GM12892 (cell line): Measurements from ENCODE around the gene EVI5L.

Source experiments
- DNase-seq: peaks from one replicate; pipeline ENCODE4 v3.0.0; 2011; ENCODE audit not compliant: insufficient read length
- FAIRE-seq: peaks from 2 replicates; lab custom pipeline; 2011; peaks lifted over from hg19 to GRCh38; lab: Jason Lieb, UNC
- POLR2A ChIP-seq: IDR thresholded peaks from 2 replicates; pipeline ENCODE4 v1.6.1; 2011; ENCODE audit warnings: low read depth, low read length, control low read depth
- POLR2AphosphoS5 ChIP-seq: IDR thresholded peaks from 2 replicates; pipeline ENCODE4 v1.6.1; 2011; ENCODE audit warnings: low read depth, low read length, control low read depth
- TAF1 ChIP-seq: IDR thresholded peaks from 2 replicates; pipeline ENCODE4 v1.6.1; 2011; ENCODE audit warnings: low read depth, mild to moderate bottlenecking, control low read depth, low read length, borderline replicate concordance

Gene EVI5L

GRCh38 chr19:7865262-7865911 lies 35.4 kb downstream of the EVI5L start:
- FAIRE-seq: peak; percentile 54
- TF ChIP-seq POLR2A: no peak
- no peak for TF ChIP-seq POLR2AphosphoS5
- peak; percentile 22 for DNase-seq

DNA sequence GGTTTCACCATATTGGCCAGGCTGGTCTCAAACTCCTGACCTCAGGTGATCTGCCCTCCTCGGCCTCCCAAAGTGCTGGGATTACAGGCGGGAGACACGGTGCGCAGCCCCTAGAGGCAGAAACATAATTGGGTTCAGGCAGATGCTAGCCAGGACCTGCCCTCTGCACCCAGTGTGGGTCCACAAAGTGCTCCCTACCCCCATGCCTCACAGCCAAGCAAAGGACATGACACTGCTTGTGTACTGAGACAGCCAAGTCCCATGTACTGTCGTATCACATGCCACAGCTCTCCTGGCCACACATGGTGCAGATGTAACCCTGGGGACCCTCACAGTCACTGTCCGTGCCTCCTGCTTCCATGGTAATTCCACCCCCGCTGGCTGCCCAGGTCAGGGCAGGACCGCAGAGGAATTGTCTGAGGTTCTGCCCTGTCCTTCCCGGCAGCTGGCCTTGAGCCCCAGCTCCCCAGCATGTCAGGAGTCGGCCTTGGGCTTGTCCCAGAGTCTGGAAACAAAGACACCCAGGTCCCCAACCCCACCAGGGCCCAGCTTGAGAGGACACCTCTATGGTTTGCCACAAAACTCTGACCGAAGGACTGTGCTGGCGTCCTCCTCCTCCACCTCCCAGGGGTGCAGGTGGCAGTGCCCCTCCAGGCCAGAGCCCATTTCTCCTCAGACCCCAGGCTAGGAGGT lies 36.5 kb downstream of the EVI5L start:
- no peak for FAIRE-seq

DNA sequence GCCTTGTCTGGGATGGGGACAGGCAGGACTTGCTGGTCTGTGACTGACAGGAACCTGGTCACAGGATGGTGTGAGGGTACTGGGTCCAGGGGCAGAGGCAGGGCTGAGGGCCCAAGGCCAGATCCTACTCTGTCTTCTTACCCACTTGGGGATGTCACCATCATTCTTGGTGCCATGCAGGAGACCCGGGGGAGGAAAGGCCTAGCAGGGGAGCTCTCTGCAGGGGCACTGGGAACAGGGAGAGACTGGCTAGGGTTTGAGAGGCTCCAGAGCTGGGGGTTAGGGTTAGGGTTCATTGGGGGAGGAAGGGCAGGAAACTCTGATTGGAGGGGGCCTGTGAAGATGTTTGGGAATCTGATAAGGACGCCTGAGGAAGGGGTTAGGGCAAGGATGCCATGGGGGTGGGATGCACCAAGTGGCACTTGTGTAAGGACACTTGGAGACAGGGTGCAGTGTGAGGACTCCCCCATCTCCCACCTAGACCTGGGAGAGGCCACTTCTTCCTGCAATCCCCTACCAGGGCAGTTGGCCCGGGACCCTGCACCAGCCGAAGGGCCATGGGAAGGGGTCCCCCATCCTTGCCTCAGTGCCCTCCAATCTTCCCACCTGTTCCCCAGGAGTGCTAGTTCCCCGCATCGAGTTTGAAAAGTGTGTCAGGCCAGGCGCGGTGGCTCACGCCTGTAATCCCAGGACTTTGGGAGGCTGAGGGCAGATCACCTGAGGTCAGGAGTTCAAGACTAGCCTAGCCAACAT lies 37.2 kb downstream of the EVI5L start:
- FAIRE-seq (no peak), DNase-seq (no peak)
- TF ChIP-seq TAF1 (no peak), POLR2AphosphoS5 (no peak), POLR2A (no peak)

More for the DNA sequence above, 36.5 kb downstream of the EVI5L start:
- no peak for DNase-seq
- TF ChIP-seq TAF1 (no peak), POLR2AphosphoS5 (no peak), POLR2A (no peak)

DNA sequence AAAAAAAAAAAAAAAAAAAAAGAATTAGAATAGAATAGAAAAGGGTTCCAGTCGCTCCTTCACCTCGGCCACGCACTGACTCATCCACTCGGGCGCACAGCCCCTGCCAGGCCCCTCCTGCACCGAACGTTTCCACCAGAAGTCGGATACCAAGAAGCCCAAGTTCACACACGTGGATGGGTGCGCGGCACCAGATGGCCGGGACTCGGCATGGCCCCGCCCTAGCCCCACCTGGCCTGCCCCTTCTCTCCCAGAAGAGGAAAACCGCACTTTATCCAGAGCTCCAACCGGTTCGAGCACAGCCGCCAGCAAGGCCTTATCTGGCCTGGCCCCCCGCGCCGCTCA lies 38.3 kb downstream of the EVI5L start:
- no peak for FAIRE-seq
- no peak for DNase-seq

GRCh38 chr19:7868671-7869452 lies 38.8 kb downstream of the EVI5L start:
- FAIRE-seq: peak; percentile 76
- TF ChIP-seq POLR2AphosphoS5: no peak
- no peak for TF ChIP-seq TAF1
- TF ChIP-seq POLR2A: no peak
- DNase-seq: peak; percentile 95

More for the DNA sequence above, 38.3 kb downstream of the EVI5L start:
- no peak for TF ChIP-seq TAF1
- TF ChIP-seq POLR2A: no peak
- no peak for TF ChIP-seq POLR2AphosphoS5

- no peak for TF ChIP-seq TAF1
- no peak for TF ChIP-seq POLR2AphosphoS5
- TF ChIP-seq POLR2A: no peak
- peak; percentile 69 for DNase-seq
- peak; percentile 94 for FAIRE-seq
Measured at GRCh38 chr19:7869453-7869909, 39.5 kb downstream of the EVI5L start.

DNA sequence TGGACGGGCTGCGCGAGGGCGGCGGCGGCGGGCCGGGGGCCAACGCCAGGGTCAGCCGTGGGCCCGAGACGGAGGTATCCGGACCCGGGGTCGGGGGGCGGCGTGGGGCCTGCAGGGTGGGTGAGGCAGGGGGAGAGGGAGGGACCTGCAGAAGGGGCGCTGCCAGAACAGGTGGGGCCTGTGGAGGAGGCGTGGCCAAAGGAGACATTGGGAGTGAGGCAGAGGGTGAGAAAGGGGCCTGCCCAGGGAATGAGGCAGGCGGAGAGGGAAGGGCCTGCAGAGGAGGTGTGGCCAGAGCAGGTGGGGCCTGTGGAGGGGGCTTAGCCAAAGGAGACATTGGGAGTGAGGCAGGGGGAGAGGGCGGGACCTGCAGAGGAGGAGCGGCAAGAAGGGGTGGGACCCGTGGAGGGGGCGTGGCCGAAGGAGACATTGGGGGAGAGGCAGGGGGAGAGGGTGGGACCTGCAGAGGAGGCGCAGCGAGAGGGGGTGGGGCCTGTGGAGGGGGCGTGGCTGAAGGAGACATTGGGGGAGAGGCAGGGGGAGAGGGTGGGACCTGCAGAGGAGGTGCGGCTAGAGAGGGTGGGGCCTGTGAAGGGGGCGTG lies 40.0 kb downstream of the EVI5L start:
- no peak for TF ChIP-seq POLR2A
- no peak for TF ChIP-seq TAF1
- TF ChIP-seq POLR2AphosphoS5: no peak
- FAIRE-seq (no peak), DNase-seq (no peak)

GRCh38 chr19:7870571-7871436 lies 40.8 kb downstream of the EVI5L start:
- TF ChIP-seq POLR2A (no peak), POLR2AphosphoS5 (no peak), TAF1 (no peak)
- DNase-seq: no peak
- peak; percentile 38 for FAIRE-seq

DNA sequence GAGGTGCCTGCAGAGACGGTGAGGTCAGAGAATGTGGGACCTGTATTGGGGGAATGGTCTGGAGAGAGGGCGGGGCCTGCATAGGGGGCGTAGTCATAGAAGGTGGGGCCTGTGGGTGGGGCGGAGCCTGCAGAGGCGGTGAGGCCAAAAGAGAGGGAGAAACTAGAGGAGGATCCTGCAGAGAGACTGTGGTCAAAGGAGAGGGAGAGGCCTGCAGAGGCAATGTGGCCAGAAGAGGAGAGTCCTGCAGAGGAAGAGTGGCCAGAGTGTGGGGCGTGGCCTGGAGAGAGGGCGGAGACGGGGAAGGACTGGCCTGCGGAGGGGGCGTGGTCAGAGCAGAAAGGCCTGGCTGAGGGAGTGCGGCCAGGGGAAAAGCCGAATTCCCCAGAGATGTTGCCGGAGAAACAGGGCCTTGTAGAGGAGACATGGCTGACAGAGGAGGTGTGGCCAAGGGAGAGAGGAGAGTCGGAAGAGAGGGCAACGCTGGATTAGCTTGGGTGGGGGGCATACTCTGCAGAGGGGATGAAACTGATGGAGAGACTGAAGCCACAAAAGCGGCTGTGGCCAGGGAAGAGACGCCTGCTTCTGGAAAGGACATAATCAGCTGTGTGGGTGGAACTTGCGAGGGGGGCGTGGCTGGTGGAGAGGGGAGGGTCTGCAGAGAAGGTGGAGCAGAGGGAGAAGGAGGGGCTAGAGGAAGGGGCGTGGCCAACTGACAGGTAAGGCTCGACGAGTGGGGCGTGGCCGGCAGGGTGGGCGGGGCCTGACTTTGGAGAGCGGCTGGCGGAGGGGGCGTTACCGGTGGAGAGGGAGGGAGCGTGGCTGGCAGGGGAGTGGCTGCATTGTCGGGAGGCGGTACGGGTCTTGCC lies 41.7 kb downstream of the EVI5L start:
- DNase-seq (no peak), FAIRE-seq (peak; percentile 68)
- no peak for TF ChIP-seq POLR2AphosphoS5
- TF ChIP-seq TAF1: no peak
- TF ChIP-seq POLR2A: no peak
